Measurements from ENCODE around the gene LSM14B.
"Not testable (repeated sequence)": the region's sequence is repeated elsewhere in the genome, so short reads cannot be mapped to it uniquely, and the experiment has no call there.

LSM14B gene

DNA sequence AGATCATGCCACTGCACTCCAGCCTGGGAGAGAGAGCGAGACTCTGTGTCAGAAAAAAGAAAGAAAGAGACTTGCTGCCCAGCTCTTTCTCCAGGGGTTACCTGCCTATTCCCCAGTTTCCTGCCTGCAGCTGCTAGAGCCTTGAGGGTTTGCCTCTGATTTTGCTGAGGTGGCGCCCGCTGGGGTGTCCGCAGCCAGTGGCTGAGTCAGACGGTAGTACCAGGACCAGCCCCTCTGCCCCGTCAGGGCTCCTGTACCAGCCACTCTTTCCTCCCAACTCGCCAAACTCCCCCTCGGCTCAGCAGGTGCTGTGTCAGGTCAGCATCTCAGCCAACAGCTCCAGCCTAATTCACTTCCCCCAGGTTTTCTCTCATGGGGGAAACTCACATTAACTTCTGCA, 7.4 kb upstream of the LSM14B start:
- no peak for DNase-seq

- not testable (repeated sequence) for DNase-seq
These were observed 6.4 kb upstream of the LSM14B start for GRCh38 chr20:62115800-62116407.

DNA sequence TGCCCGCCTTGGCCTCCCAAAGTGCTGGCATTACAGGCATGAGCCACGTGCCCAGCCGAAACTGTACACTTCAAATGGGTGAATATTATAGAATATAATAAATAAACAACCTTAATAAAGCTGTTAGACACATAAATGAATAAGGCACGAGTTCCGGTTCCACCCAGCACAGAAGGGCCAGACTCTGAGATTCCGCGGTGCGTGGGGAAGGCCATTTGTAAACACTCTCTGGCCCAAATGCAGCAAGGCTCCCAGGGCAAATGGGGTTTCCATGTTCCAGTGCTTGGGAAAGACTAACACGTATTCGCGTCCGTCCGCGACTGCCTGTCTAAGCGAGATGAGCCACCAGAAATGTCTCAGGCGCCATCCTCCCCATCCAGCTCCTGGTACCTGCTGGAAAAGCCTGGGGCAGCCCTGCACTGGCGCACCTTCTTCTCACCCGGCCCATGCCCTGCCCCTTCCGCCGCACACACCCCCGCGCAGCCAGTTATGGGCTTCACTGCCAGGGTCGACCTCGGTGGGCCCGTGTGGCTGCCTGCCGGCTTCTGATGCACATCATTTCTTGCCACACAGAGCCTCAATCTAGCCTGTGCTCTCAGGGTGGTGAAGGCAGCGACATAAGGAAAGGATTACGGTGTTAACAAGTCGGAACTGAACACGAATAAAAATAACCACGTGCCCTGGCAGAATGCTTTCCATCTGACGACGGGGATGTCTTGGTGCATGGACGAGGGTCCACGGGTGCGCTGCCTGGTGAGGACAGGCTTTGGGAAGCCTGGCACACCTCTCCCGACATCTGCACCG, 5.5 kb upstream of the LSM14B start:
- no peak for DNase-seq

GRCh38 chr20:62117362-62117646, 5.0 kb upstream of the LSM14B start:
- no peak for DNase-seq

DNA sequence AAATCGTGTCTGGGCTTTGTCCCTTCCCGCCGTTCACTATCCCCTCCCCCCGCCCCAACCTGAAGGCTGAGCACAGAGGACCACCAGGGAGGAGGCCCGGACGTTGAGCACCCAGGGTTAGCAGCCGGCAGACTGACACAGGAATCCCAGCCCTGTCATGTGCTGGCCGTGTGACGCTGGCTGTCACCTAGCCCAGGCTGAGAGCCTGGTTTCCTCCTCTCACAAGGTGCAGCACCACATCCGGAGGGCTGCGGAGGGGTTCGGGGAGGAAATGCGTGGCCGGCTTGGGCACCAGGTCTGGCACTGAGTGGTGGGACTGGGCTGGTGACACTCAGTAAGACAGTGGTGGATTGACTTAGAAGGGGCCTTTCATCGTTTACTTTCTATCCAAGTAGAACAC, 4.6 kb upstream of the LSM14B start:
- no peak for DNase-seq

- DNase-seq = no peak
These were observed 3.9 kb upstream of the LSM14B start for GRCh38 chr20:62118113-62119043.

DNA sequence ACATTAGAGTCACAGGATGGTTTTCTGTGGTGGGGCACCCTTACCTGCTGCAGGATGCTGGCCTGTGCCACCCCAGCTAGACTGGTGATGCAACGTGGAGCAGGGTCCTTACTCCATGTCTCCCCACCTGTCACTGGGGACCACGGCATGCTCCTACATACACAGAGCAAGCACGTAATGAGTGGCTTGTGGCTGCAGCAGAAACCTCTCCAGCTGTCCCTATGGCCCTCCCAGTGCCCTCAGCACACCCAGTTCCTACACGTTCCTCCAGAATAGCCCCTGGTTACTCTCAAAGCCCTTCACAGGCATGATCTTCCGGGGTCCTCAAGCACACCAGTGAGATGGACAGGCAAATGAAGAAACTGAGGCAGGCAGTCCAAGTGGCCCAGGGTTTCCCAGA, 3.2 kb upstream of the LSM14B start:
- DNase-seq = no peak

DNA sequence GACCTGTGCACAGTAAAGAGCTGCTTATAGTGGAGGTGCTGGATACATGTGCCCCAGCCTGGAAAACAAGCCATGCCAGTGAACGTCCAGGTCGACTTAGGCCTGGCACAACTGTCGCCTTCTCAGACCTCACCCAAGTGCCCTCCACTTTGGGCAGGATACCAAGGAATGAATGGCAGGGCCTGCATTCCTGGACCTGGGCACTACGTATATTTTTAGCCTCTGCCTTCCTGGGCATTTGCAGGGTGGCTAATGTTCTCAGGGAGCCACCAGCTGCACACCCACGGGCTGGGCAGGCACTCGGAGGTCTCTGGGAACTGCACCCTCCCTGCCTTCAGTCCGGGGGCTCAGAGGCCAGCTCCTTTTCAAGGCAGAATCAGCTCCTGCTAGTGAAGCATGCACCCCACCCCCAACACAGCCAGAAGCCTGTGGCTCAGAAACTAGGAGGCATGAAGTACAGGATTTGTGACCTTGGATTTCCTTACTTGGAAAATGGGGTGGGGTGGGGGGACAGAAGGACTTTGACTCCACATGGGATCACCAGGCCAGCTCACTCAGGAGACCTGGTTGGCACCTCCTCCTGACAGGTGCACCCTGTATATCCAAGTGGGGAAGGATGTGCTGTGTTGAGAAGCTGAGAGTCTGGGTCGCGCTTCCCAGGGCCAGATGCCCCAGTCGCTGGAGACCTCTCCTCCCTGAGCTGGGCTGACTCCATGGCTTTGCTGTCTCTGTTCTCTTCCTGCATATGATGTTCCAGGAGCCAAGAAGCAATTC, 2.5 kb upstream of the LSM14B start:
- no peak for DNase-seq

- no peak for DNase-seq
These were observed 1.9 kb upstream of the LSM14B start for GRCh38 chr20:62120365-62120762.

DNA sequence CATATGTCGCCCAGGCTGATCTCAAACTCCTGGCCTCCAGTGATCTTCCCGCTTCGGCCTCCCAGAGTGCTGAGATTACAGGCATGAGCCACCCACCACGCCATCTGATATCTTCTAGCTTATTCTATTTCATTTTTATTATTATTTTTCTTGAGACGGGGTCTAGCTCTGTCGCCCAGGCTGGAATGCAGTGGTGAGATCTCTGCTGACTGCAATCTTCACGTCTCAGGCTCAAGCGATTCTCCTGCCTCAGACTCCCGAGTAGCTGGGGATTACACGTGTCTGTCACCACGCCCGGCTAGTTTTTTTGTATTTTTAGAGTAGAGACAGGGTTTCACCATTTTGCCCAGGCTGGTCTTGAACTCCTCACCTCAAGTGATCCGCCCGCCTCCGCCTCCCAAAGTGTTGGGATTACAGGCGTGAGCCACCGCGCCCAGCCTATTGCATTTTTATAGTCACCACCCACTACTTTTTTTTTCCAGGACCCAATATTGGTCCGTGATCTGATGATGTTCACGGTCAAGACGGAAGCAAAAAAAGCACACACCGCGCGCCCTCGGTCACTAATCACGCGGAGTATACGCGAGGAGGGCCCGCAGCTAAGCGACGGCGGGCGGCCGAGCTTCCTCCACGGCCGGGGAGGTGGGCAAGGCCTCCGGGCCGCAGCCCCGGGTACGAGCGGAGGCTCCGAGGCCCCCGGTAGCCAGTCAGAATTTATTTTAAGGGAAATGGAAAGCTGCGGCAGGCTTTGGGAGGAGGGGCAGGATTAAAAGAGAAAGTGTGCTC, 1.1 kb upstream of the LSM14B start:
- peak; percentile 63 to 67 for DNase-seq

DNA sequence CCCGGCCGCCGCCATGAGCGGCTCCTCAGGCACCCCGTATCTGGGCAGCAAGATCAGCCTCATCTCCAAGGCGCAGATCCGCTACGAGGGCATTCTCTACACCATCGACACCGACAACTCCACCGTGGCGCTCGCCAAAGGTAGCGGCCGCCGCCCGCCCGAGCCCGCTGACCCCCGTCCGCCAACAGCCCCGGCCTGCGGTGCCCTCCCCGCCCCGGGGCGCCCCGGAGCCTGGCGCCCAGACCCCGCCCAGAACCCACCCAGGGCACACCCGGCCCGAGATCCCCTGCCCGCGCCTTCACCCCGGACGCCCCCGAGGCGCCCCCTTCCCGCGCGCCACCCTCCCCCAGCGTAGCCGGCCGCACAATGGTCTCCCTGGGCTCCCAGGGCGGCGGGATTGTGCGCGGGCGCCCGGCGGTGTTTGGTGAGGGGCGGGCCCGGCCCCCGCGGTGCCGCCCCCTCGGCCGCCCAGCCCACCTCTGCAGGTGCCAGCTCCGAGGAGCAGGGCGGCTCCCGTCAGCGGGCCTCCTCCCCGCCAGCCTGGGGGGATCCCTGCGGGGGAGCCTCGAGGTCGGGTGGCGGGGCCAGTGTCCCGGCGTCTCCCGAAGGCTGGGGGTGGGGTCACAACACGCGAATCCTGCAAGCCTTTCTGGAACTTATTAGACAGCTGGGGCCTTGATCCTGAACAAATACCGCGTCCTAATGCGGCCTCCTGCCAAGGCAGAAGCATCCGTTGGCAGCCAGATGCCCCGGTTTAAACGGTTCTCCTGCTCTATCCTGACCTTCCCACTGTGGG, 577 bp downstream of the LSM14B start:
- DNase-seq = no peak

DNA sequence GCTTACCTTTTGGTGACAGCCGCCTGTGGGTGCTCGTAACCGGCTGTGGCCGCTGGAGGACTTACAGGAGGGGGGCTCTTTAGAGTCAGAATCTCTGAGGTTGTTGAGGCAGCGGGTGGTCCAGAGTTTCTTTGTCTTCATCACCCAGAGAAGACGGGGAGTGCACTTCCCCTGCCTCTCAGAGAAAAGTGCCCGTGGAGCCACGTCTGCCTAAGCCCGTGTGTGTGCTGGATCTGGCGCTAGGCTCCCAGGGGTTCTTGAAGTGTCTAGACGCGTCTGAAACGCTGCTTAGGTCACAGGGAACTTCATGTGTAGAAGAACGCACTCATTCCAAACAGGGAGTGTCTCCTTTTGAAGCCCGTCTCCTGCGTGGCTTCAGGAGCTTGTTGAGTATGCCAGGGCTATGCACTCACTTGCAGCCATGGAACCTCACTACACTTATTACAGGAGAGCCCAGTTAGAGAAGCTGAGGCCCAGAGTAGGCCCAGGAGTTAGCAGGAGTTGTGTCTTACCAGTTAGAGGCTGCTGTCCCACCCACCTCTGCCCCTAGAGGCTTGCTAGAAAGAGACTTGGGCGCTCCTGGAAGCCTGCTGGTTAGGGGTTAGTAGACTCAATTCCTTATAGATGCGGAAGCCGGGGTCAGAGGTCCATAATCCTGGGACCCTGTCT, 1.3 kb downstream of the LSM14B start:
- no peak for DNase-seq

DNA sequence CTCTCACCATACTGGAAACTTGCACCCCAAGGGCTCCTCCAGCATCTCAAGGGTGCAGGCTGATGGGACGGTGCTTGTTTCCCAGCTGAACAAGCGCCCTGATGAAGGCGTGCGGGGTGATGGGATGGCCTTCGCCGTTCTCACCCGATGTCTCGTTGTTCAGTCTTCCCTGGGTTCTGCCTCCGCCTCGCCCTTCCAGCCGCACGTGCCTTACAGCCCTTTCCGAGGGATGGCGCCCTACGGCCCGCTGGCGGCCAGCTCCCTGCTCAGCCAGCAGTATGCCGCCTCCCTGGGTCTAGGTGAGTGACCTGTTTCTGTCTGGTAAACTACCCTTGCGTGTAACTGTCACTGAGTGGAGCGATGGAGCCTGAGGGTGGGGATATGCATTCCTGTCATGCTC, 3.9 kb downstream of the LSM14B start:
- no peak for DNase-seq

GRCh38 chr20:62127799-62128198, 5.5 kb downstream of the LSM14B start:
- DNase-seq = no peak

- no peak for DNase-seq
These were observed 6.2 kb downstream of the LSM14B start for GRCh38 chr20:62128502-62128901.

GRCh38 chr20:62129731-62130531, 7.7 kb downstream of the LSM14B start:
- no peak for DNase-seq

GRCh38 chr20:62131560-62132320, 9.5 kb downstream of the LSM14B start:
- no peak for DNase-seq

DNA sequence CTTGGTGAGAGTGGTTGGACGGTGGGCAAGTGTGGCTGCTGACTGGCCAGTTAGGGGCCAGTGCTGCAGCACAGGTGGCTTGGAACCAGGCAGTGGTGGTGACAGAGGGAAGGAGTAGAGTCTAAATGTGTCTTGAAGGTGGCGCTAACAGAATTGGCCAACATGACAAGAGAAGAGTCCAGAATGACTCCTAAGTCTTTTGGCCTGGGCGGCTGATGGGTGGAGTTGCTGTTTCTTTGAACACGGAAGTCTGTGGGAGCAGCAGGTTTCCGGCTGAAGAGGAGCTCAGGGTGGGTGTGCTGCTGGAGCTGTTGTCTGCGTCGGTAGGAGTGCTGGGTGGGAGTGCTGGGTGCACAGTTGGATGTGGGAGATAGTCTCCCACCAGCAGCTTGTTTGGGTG, 10.1 kb downstream of the LSM14B start:
- DNase-seq = peak; percentile 53 to 62
